Measurements from ENCODE around the gene ROGDI. TPM values are rescaled to one million over a fixed set of nuclear protein-coding genes. Genes with fewer than 3 reads are reported as not detected.

ROGDI gene
- total and polyA plus RNA-seq, 2 of the 13 experiments (the other 11 are each of a cell fraction or from before 2014, with no cell fraction given): 19.2 to 42.1 TPM

DNA sequence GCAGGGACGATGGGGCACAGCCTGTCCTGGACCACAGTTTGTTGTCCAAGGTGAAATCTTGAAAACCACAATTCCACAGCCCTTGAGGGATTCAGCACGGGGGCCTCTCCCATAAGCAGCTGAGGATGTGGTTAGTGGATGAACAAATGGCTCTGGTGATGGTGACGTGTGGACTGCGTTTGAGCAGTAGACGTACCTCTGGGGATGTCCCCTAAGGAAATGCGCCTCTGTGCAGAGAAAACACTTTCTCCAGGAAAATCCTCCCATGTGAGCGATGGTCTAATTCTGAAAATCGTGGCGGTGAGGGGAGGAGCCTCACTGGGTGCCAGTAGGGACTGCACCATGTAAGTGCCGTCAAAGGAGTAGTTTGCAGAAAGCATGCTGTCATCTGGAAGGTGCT is 11.6 kb downstream of the ROGDI start:
- no peak overlapping the region for H3K9ac ChIP-seq (ENCODE audit: insufficient read depth, low read depth, low read length)
- H3K4me3 ChIP-seq (replicated peaks in 1 of 3; ENCODE audit: insufficient read depth in 1 of 3, low read depth in 2 of 3, low read length in 3 of 3): no peak overlapping the region
- in situ Hi-C loops (cut with HindIII; ENCODE audit: extremely low pct_ligation_motif_present, low pct_unique_long_range_greater_than_20kb) (no loop called here), intact Hi-C loops (cut with micrococcal nuclease; ENCODE audit: unreplicated experiment) (no loop called here)
- H3K4me2 ChIP-seq (ENCODE audit: low read depth, low read length): no peak overlapping the region
- no TSS peak for BruUV-seq (replicated peaks)
- POLR2A ChIA-PET: interaction anchor here (3.0 kb wide), 1 partner anchor 11 kb away, joined by 17 read pairs; the partner anchor contains the start of gene ROGDI
- peaks cover 63% of the 10 kb centered on the region for H3K4me1 ChIP-seq (ENCODE audit: insufficient read depth, low read length)
- H3K79me2 ChIP-seq (ENCODE audit: insufficient read depth, low read length): no peaks in the 10 kb centered on the region
- H3K9me3 ChIP-seq (ENCODE audit: low read length): no peaks in the 10 kb centered on the region
- FAIRE-seq (no peak), DNase-seq (ENCODE audit: low spot score) (no peak), ATAC-seq (no peak)
- H4K20me1 ChIP-seq (ENCODE audit: insufficient read depth, low read length): no peaks in the 10 kb centered on the region
- no peak overlapping the region for H3K27ac ChIP-seq (ENCODE audit: extremely low read length, insufficient read depth, low read length)
- TF ChIP-seq ZNF782 (CRISPR knock-in tag; IDR thresholded peaks at IDR 0.05; ENCODE audit: borderline replicate concordance) (no peak), MIXL1 (CRISPR knock-in tag; IDR thresholded peaks at IDR 0.05) (no peak), ZNF337 (CRISPR knock-in tag; IDR thresholded peaks at IDR 0.05; ENCODE audit: borderline replicate concordance, low read depth) (no peak), ZMYM3 (CRISPR knock-in tag; IDR thresholded peaks at IDR 0.05) (no peak), ZNF607 (CRISPR knock-in tag; IDR thresholded peaks at IDR 0.05; ENCODE audit: borderline replicate concordance) (no peak)
- TF ChIP-seq, protein P1, sequence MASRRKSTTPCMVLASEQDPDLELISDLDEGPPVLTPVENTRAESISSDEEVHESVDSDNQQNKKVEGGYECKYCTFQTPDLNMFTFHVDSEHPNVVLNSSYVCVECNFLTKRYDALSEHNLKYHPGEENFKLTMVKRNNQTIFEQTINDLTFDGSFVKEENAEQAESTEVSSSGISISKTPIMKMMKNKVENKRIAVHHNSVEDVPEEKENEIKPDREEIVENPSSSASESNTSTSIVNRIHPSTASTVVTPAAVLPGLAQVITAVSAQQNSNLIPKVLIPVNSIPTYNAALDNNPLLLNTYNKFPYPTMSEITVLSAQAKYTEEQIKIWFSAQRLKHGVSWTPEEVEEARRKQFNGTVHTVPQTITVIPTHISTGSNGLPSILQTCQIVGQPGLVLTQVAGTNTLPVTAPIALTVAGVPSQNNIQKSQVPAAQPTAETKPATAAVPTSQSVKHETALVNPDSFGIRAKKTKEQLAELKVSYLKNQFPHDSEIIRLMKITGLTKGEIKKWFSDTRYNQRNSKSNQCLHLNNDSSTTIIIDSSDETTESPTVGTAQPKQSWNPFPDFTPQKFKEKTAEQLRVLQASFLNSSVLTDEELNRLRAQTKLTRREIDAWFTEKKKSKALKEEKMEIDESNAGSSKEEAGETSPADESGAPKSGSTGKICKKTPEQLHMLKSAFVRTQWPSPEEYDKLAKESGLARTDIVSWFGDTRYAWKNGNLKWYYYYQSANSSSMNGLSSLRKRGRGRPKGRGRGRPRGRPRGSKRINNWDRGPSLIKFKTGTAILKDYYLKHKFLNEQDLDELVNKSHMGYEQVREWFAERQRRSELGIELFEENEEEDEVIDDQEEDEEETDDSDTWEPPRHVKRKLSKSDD (CRISPR knock-in tag; IDR thresholded peaks at IDR 0.05; ENCODE audit: low read depth): no peak
- WGBS (ENCODE audit: low lambda C conversion rate): 72% methylated on average over 10 of the region's 10 CpGs
- H3K27me3 ChIP-seq (ENCODE audit: control insufficient read depth in 1 of 2, insufficient read depth in 2 of 2, low read length in 2 of 2): no peaks in the 10 kb centered on the region; a peak in 1 of 5 replicates
- H2AFZ ChIP-seq (ENCODE audit: low read length): no peak overlapping the region
- CTCF ChIA-PET (ENCODE audit: low intra/inter-chr PET ratio, low total read pairs): no interaction called here
- H3K36me3 ChIP-seq (replicated peaks in 1 of 2; ENCODE audit: control insufficient read depth in 1 of 2, insufficient read depth in 2 of 2, low read length in 2 of 2): no peaks in the 10 kb centered on the region
